ENCODE data around the gene HNRNPUL2.
"Not testable (repeated sequence)": the region's sequence is repeated elsewhere in the genome, so short reads cannot be mapped to it uniquely, and the experiment has no call there.

Gene HNRNPUL2

DNA sequence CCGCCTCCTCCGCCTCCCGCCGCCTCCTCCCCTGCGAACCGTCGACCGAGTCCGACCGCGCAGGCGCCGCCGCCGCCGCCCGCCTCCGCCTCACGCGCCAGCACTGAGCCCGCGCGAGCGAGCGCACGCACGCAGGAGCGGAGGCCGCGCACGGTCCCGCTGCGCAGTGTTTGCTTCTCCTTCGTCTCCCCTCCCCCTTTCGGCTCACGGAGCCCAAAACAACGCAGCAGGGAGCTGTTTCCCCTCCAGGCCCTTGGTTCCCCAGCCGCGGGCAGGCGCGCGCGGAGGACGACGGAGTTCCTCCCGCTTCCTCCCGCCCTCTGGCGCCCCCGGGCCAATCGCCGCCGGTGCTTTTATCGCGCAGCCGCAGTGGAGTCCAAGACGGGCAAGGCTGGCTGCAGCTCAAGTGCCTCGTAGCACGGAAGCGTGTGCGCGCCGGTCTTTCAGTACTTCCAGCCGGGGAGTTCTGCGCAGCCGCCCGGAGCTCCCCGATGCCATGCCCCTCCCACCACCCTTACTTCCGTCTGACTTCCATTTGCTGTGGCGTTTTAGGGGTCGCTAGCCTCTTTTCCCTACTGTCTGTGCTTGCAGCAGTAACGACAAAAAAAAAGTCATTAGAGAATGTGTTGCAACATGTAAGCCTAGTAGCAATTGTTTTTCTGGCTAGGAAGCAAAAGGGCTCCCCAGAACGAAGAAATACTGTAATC, at the start of gene HNRNPUL2:
TSS of gene HNRNPUL2 (minus strand) at position 293 of the 707 bp plus-strand sequence. CDS start 301 bp downstream, outside the sequence.
- peak; percentile 96 for DNase-seq (ENCODE audit: low read depth in 2 of 2)

DNA sequence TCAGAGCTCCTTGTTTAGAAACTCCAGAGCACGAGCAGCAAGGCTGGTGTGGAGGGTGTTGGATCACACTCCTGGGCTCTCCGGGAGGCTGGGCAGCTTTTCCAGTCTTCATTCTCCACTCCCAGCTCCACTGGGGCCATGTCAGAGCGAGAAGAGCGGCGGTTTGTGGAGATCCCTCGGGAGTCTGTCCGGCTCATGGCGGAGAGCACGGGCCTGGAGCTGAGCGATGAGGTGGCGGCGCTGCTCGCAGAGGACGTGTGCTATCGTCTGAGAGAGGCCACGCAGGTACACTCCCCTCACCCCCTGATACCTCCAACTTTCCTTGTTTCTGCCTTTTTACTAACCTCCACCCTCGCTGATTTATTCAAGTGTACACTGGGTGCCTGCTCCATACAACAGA, 48.4 kb upstream of the HNRNPUL2 start:
- no peak for DNase-seq (ENCODE audit: low read depth in 2 of 2)

DNA sequence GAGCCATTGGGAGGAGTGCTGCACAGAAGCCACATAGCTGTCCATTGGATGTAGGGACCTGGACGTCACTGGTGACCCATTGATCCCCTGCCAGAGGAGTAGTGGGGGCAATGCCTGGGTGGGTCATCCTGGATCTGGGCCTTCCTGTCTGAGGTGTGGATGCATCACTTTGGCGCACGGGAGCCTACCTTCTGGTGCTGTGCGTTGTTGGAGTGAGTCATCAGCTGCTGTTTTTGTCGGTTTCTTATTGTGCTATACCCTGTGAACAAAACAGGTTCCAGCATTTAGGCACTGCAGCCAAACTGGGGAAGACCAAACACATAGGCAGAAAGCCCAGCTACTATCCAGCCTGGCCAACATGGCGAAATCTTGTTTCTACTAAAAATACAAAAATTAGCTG, 47.1 kb upstream of the HNRNPUL2 start:
- DNase-seq (ENCODE audit: low read depth in 2 of 2): no peak

DNA sequence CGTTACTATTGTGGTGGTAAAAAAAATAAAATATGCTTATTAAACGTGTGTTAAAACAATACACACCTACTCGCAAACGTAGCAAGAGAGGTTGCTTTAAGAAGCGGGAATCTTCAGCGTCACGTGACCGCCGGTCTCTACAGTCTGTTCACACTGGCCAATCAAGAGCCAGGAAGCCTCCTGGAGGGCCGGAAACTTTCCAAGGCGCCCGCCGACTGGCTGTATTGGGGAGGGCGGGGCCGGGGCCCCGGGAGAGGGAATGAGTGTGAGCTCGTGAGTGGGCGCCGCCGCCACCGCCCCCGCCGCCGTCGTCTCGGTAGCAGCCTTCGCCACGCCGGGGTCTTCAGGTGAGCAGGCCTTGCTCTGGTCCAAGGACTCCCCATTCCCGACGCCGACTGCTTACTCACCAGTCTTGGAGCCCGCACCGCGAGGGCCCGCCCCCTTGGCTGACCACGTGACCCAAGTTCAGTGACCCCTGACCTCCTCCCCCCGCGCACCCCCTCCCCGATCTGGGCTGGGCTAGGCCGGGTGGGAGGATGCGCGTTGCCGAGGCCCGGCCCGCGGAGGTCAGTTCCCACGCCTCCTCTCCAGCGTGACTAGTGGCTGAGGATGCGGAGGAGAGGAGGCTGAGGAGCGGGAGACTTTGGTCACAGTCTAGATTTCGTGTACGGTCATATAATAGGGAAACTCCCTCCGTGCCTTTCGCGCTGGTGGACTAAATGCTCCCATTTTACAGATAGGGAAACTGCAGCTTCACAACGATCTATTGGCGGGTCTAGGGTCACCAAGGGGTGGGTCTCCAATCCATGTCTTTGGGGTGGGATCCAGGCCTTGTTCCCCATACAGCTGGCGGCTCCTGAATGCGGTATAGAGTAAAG, 44.1 kb upstream of the HNRNPUL2 start, which contains the start of gene TAF6L:
TSS of gene TAF6L (plus strand) at position 253 of the 878 bp plus-strand sequence. CDS start 4,388 bp downstream, outside the sequence.
- DNase-seq (ENCODE audit: low read depth in 2 of 2): peak; percentile 88 to 97

DNA sequence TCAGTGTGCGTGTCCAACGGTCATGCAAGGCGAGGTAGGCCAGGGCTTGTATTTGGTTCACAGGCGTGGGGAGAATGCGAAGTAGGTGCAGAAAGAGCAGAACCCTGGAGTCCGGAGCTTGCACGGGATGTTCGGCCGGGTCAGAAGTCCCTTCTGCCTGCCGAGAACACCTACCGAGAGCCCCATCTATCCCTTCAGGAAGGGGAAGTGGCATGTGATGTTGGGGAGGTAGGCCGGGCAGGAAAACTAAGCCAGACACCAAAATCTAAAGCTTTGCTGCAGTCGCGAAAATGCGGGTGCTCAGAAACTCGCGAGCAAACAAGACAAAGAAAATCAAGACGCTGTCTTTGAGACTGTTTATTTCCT, 43.5 kb upstream of the HNRNPUL2 start:
- no peak for DNase-seq (ENCODE audit: low read depth in 2 of 2)

DNA sequence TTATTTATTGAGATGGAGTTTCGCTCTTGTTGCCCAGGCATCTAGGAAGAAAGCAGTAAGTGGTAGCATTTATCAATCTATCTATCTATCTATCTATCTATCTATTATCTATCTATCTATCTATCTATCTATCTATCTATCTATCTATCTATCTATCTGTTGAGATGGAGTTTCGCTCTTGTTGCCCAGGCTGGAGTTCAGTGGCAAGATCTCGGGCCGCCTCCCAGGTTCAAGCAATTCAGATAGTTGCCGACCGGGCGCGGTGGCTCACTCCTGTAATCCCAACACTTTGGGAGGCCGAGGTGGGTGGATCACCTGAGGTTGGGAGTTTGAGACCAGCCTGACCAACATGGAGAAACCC, 33.6 kb upstream of the HNRNPUL2 start:
- DNase-seq (ENCODE audit: low read depth in 2 of 2): peak in 1 of 2 experiments; percentile 9

DNA sequence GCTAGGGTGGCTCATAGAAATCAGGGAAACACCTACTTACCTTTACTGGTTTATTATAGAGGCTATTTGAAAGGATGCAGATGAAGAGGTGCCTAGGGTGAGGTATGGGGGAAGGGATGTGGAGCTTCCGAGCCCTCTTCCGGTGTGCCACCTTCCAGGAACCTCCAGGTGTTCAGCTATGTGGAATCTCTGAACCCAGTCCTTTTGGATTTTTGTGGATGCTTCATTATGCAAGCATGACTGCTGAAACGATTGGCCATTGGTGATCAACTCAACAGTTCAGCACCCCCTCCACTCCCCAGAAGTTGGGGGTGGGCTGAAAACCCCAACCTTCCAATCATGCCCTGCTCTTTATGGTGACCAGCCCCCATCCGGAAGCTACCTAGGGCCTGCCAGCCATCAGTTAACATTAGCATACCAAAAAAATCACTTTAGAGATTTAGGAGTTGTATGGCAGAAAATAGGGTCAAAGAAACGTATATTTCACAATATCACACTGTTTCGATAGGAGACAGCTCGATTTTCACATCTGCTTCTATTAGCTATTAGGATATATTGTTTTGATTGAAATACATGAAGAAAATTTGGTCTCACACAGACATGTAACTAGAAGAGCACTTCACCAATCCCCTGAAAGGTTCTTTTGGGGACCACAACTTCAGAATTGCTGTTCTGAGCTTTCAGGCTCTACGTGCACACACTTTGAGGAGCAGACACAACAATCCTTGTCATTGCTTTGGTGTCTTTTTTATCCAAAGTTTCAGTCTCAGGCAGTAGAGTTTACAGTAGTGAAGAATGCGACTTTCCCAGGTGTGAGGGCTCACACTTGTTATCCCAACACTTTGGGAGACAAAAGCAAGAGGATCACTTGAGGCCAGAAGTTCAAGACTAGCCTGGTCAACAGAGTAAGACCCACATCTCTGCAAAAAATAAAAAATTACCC, 30.9 kb upstream of the HNRNPUL2 start:
- DNase-seq (ENCODE audit: low read depth in 2 of 2): no peak

DNA sequence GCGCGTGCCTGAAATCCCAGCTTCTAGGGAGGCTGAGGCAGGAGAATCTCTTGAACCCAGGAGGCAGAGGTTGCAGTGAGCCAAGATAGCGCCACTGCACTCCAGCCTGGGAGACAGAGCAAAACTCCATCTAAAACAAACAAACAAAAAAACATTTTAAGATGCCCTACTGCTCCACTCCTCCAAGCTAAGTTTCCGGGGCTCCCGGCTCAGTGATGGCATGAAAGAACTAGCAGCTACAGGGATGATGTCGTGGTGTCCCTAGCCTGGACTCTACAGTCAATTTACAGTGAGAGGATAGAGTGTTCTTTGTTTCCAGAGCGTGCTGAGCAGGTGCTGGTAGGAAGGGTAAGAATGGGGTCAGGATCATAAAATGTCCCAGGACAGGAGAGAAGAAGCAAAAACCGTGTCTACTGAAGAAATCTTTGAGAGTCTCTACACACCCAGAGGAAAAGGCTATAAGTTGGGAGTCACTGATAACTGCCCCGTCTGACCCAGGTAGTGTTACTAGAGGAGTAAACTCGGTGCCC, 27.9 kb upstream of the HNRNPUL2 start:
- DNase-seq (ENCODE audit: low read depth in 2 of 2): no peak

DNA sequence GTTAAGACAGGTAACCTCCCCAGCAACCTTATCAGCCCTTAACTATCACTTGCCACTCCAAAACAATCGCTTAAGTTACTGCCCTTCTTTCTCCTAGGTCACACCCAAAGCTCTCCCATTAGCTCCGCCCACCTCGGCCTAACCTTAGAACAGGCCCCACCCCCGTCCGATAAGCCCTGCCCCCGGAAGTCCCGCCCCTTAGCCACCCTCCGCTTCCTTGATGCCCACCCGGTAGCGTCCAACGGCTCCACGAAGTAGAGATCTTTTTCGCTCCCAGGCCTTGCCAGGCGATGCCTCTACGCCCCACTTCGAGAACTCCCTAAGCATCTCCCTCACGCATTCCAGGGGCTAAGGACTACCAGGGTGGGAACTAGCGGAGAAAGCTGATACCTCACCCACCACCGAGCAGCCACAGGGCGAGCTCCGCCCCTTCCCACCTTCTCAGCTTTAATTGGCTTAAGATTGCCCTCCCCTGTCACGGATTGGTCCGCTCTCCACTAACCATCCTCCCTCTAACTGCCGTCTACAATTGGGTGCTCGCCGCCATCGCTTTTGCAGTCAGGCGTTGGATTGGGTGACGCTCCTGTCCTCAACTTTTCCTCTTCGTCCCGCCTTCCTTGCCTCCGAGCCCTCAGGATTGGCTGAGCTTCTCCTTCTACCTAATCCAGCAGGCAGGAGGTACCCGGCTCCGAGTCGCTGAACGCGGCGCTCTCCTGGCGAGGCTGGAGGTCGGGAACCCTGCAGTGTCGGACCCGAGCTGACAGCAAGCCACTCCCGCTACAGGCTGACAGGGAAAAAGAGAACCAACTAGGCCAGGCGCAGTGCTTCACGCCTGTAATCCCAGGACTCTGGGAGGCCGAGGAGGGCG, 26.7 kb upstream of the HNRNPUL2 start, which contains the start of gene ZBTB3:
TSS of gene ZBTB3 (minus strand) at position 425 of the 868 bp plus-strand sequence. CDS start 496 bp downstream, outside the sequence.
- peak; percentile 94 to 96 for DNase-seq (ENCODE audit: low read depth in 2 of 2)

DNA sequence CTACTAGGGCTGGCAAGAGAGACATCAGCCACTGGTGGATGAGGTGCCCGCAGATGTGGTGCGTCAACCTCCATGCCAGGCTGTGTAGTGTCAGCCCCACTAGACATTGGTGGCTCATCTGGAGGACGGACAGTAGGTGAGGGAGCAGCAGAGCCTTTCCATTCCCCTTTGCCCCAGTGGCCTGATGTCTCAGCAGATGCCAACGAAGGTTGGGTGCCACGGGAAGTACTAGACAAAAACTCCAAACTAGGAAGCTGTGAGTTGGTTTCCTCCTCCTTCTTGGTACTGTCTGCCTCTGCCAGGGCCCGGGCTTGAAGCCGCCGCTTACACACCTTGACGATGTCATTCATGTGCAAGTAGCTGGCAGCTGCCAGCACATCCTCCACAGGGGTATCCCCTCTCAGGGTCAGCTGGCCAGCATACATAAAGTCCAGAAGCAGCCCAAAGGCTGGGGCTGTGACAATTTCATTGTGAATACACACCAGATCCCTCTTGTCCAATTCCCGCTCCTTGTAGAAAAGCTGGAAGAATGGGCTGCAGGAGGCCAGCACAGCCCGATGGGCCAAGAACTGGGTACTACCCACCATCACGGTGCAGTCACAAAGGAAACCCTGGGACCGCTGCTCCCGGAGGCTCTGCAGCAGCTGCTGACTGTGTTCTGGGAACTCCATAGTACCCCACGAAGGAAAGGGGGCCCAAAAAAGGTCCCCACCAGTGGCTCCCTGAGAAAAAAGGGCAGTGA, 25.9 kb upstream of the HNRNPUL2 start:
- DNase-seq (ENCODE audit: low read depth in 2 of 2): no peak

DNA sequence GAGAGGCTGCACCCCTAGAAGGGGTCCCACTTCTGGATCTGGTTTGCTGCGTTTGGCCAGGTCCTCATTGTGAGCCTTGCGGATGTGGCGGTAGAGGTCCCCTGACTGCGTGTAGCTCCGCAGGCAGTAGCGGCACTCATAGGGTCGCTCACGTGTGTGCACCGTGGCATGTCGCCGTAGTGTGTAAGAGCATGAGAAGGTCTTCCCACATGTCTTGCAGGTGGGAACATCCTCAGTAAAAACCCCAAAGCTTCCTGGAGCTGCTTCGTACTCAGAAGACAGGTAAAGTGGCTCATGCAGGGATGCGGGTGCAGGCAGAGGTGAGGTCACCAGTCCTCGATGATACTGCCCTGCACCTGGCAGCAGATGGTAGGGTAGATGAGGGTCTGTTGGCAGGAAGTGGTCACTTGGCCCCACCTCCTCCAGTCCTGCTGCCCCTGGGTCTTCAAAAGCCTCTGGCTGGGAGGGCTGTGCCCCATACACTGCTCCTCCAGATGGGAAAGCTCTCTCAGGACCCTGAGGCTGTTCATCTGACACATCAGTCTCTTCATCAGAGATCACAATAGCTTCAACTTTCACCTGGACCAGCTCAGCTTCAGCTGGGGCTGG, 25.0 kb upstream of the HNRNPUL2 start:
- DNase-seq (ENCODE audit: low read depth in 2 of 2): no peak

DNA sequence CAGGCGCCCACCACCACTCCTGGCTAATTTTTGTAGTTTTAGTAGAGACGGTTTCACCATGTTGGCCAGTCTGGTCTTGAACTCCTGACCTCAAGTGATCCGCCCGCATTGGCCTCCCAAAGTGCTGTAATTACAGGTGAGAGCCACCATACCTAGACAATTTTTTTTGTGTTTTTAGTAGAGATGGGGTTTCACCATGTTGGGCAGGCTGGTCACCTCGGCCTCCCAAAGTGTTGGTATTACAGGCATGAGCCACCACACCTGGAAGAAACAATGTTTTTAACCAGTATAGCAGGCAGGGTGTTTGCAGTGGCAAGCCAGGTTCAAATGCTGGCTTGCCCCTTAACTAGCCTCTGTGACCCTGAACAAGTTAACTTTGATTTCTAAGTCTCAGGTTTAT, 22.7 kb upstream of the HNRNPUL2 start:
- not testable (repeated sequence) for DNase-seq (ENCODE audit: low read depth in 2 of 2)

DNA sequence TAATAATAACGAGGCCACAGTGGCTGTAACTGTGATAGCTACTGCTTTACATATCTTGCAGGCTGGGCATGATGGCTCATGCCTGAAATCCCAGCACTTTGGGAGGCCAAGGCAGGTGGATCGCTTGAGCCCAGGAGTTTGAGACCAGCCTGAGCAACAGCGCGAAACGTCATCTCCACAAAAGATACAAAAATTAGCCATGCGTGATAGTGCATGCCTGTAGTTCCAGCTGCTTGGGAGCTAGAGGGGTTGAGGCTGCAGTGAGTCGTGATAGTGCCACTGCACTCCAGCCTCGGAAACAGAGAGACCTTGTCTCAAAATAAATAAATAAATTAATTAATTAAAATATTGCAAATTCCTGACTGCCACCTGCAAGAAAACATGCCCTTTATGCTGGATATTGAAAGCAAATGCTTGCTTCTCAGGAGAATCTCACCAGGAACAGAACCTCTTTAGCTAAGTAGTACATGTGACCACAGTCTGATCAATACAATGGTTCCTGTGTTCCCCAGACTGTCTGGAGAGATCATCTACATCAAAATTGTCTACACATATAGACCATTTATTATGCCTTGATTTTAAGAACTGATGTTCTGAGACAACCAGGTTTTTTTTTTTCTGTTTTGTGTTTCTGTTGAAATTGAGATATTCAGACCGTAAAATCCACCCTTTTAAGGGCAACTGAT, 20.4 kb upstream of the HNRNPUL2 start:
- no peak for DNase-seq (ENCODE audit: low read depth in 2 of 2)

DNA sequence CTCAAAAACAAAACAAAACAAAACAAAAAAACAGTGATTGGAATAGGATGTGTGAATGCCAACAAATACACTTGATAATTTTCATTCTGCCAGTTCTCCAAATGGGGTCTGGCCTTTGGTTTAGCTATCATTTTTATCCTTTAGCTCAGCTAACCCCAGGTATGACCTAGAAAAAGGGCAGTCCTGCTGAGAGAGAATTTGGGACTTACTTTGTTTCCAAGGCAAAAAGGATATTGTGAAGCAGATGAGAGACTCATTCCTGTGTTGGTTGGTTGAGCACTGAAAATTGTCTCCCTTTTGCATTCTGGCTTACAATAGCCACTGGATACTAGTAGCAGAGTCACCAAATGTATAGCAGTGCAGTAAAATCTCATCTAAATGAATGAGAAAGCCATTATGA, 9.9 kb upstream of the HNRNPUL2 start:
- DNase-seq (ENCODE audit: low read depth in 2 of 2): no peak

DNA sequence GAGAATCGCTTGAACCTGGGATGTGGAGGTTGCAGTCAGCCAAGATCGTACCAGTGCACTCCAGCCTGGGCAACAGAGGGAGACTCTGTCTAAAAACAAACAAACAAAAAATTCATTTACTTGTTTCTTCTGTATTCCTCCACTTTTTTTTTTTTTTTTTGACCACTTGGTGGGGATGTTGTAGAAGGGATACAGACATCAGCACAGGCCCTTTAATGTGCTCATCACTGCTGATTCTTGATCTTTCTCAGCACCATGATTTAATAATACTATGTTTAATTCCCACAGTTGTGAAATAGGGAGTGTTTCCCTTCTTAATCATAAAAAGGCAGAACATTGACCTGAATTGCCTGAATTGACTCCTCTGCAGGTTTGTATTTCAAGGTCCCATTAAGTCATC, 5.6 kb upstream of the HNRNPUL2 start:
- DNase-seq (ENCODE audit: low read depth in 2 of 2): no peak

DNA sequence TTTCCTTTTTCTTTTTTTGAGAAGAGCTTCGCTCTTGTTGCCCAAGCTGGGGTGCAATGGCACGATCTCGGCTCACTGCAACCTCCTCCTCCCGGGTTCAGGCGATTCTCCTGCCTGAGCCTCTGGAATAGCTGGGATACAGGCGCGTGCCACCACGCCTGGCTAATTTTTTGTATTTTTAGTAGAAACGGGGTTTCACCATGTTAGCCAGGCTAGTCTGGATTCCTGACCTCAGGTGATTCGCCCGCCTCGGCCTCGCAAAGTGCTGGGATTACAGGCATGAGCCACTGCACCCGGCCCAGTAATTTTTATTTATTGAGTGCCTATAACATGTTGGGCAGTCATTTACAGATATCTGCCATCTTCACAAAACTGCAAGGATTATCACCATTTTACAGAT, 2.8 kb upstream of the HNRNPUL2 start:
- DNase-seq (ENCODE audit: low read depth in 2 of 2): not testable (repeated sequence)

DNA sequence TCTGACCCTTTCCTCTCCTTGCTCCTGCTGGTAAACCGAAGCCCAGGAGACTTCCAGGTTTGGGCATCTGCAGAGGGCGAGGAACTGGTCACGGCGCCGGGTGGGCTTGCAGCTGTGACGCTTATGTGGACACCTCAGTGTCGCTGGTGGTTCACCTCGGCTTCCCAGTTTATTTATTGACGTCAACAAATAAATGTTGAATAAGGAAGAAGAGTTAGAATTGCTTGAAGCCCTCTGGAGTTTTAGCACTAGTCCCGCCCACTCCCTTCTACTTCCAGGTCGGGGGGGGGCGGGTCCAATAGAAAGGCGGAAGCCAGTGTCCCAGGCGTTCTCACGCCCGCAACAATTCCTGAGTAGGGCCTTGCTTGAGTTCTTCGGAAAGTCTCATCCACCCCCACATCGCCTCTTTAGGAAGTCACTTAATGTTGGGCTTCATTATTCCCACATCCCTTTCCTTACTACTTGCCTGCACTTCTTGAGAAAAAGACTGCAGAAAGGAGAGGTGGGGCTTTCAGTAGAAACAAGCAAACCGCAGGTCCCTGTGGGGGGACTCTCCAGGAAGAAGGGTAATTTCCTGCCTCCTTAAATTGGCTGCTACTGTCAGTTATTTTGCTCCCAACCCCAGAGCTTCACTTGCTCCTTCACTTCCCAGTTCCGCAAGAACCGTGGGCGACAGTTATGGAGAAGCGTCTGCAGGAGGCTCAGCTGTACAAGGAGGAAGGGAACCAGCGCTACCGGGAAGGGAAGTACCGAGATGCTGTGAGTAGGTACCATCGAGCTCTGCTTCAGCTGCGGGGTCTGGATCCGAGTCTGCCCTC, 1.1 kb upstream of the HNRNPUL2 start, which contains the start of gene TTC9C:
TSS of gene TTC9C (plus strand) at position 316 of the 818 bp plus-strand sequence. CDS start at position 679, 363 bp downstream.
- peak; percentile 68 to 80 for DNase-seq (ENCODE audit: low read depth in 2 of 2)

DNA sequence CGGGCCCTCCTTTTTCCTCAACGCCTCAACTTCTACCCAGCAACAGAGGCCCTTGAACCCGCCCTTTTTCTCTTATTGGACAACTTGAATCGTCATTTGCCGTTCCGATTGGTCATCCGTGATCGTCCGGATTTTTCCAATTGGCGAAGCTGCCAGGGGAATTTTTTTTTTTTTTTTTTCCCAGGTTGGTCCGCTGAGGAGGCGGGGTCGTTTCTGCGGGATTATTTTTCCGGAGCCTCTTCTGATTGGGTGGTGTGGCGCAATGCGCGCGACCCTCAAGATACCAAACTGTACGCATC, 564 bp upstream of the HNRNPUL2 start:
- peak; percentile 67 to 76 for DNase-seq (ENCODE audit: low read depth in 2 of 2)

Data from stimulated activated CD4-positive, alpha-beta T cell treated with anti-CD3 and anti-CD28 coated beads, Interleukin-12 subunit alpha, Interleukin-12 subunit beta, amount 100 ng/mL, for 24 hours (primary cell).